IMR-90 (cell line): ENCODE measurements around the gene NPAS3.

Experiments
- CHD1 ChIP-seq: IDR thresholded peaks from 2 replicates; pipeline ENCODE4 v1.6.1; 2012; ENCODE audit warnings: low read depth, low read length, improper control_type of control experiment
- CTCF ChIP-seq: conservative IDR thresholded peaks from 2 replicates; pipeline ENCODE4 v1.5.1; 2012; ENCODE audit warnings: mild to moderate bottlenecking, low read depth, low read length, improper control_type of control experiment
- ELK1 ChIP-seq: fragments of 150-350 bp; IDR thresholded peaks from 2 replicates; pipeline ENCODE4 v1.6.1; 2016; ENCODE audit warnings: low read depth, mild to moderate bottlenecking, low read length, moderate library complexity, borderline replicate concordance
- FOS ChIP-seq: fragments of 150-350 bp; IDR thresholded peaks from 2 replicates; pipeline ENCODE4 v1.6.1; 2016; ENCODE audit warnings: low read depth, low read length
- MAFK ChIP-seq: IDR thresholded peaks from 2 replicates; pipeline ENCODE4 v1.6.1; 2012; ENCODE audit warnings: low read depth, low read length, improper control_type of control experiment
- MAZ ChIP-seq: IDR thresholded peaks from 2 replicates; pipeline ENCODE4 v1.6.1; 2012; ENCODE audit warnings: low read depth, mild to moderate bottlenecking, low read length, improper control_type of control experiment, moderate library complexity, borderline replicate concordance
- MXI1 ChIP-seq: IDR thresholded peaks from 2 replicates; pipeline ENCODE4 v1.6.1; 2012; ENCODE audit warnings: low read depth, mild to moderate bottlenecking, low read length, moderate library complexity, borderline replicate concordance
- POLR2A ChIP-seq: IDR thresholded peaks from 2 replicates; pipeline ENCODE4 v1.6.1; 2012; ENCODE audit warnings: mild to moderate bottlenecking, low read depth, low read length
- RAD21 ChIP-seq: IDR thresholded peaks from 2 replicates; pipeline ENCODE4 v1.6.1; 2012; ENCODE audit warnings: low read length, improper control_type of control experiment
- RCOR1 ChIP-seq: IDR thresholded peaks from 2 replicates; pipeline ENCODE4 v1.6.1; 2012; ENCODE audit warnings: mild to moderate bottlenecking, low read length, improper control_type of control experiment; ENCODE audit not compliant: insufficient replicate concordance
- RFX5 ChIP-seq: IDR thresholded peaks from 2 replicates; pipeline ENCODE4 v1.8.0; 2012; ENCODE audit warnings: low read depth, mild to moderate bottlenecking, low read length, moderate library complexity
- SMC3 ChIP-seq: fragments of 150-350 bp; IDR thresholded peaks from 2 replicates; pipeline ENCODE4 v1.6.1; 2016; ENCODE audit warnings: low read depth, mild to moderate bottlenecking, antibody characterized with exemption, low read length, moderate library complexity
- TF ChIP-seq, protein P1 (sequence below): fragments of 150-350 bp; IDR thresholded peaks from 2 replicates; pipeline ENCODE4 v1.6.1; 2017; ENCODE audit warnings: mild to moderate bottlenecking, antibody characterized with exemption, low read length, low read depth

GRCh38 chr14:33118668-33119067 is 180.0 kb downstream of the NPAS3 start:
- TF ChIP-seq SMC3 (no peak), CTCF (no peak), RFX5 (no peak), CHD1 (no peak), POLR2A (no peak), RAD21 (no peak), RCOR1 (no peak), ELK1 (no peak), MXI1 (no peak), MAFK (no peak), FOS (no peak), MAZ (no peak)
- TF ChIP-seq, protein P1, sequence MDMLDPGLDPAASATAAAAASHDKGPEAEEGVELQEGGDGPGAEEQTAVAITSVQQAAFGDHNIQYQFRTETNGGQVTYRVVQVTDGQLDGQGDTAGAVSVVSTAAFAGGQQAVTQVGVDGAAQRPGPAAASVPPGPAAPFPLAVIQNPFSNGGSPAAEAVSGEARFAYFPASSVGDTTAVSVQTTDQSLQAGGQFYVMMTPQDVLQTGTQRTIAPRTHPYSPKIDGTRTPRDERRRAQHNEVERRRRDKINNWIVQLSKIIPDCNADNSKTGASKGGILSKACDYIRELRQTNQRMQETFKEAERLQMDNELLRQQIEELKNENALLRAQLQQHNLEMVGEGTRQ: no peak
